Heart left ventricle (tissue), 16 donors: ENCODE measurements around the gene B4GALT2. TPM values are rescaled to one million over a fixed set of nuclear protein-coding genes. Genes with fewer than 3 reads are reported as not detected.

Experiments
- ATAC-seq, 4 donors: fragments of 200-7000 bp; cut with Tn5 transposase; one replicate each; pipeline ENCODE4 v1.9.1; 2020 to 2022; ENCODE audit warnings: moderate library complexity in 4 of 4, mild to moderate bottlenecking in 3 of 4, moderate number of reproducible peaks in 1 of 4
- DNase-seq, 5 donors: peaks; one replicate each; pipeline ENCODE4 v3.0.0-alpha.2; 2020
- H3K27ac ChIP-seq, 12 donors: fragments of 200-600 bp; sonication (generic) in 4 of 12; one replicate each; pipeline versions ENCODE4 v1.5.0 to v1.8.0; 2016 to 2022; ENCODE audit warnings: mild to moderate bottlenecking in 2 of 12
- H3K27me3 ChIP-seq, 9 donors: fragments of 200-600 bp; sonication (generic) in 2 of 9; one replicate each; pipeline versions ENCODE4 v1.5.1 to v1.8.0; 2016 to 2022; ENCODE audit warnings: mild to moderate bottlenecking in 3 of 9
- H3K36me3 ChIP-seq, 9 donors: fragments of 200-600 bp; sonication (generic) in 2 of 9; one replicate each; pipeline versions ENCODE4 v1.5.0 to v1.8.0; 2018 to 2022; ENCODE audit warnings: mild to moderate bottlenecking in 2 of 9
- H3K4me1 ChIP-seq, 12 donors: fragments of 200-600 bp; sonication (generic) in 4 of 12; one replicate each; pipeline versions ENCODE4 v1.5.0 to v1.8.0; 2016 to 2022; ENCODE audit warnings: mild to moderate bottlenecking in 3 of 12
- H3K4me3 ChIP-seq, 12 donors: fragments of 200-600 bp; sonication (generic) in 4 of 12; one replicate each; pipeline versions ENCODE4 v1.5.0 to v1.8.0; 2017 to 2022; ENCODE audit warnings: mild to moderate bottlenecking in 9 of 12, moderate library complexity in 4 of 12
- H3K9me3 ChIP-seq, 12 donors: fragments of 200-600 bp; sonication (generic) in 4 of 12; one replicate each; pipeline versions ENCODE4 v1.5.0 to v1.8.0; 2016 to 2022; ENCODE audit warnings: mild to moderate bottlenecking in 1 of 12
- POLR2A ChIP-seq, 2 donors: fragments of 450-650 bp; IDR thresholded peaks; one replicate each; pipeline ENCODE4 v1.6.1; 2017; ENCODE audit warnings: antibody characterized with exemption in 2 of 2, mild to moderate bottlenecking in 2 of 2, moderate library complexity in 2 of 2
- WGBS, 4 donors: extraction: QIAGEN DNeasy Blood & Tissue Kit in 2 of 4; methylation state at CpG; one replicate each; pipeline versions ENCODE4 v1.1.5 to v1.1.7; 2013 to 2018; 5-methylcytosine and 5-hydroxymethylcytosine counted together
- intact Hi-C, 10 donors: fragments of 100-400 bp; cut with DNase I; formaldehyde crosslinking; loops; one replicate each; pipeline versions ENCODE4 v1.11.1 to v1.14.2; 2022
- polyA plus RNA-seq, 2 donors: library from polyadenylated mRNA; stranded (reverse); fragments of 200-250 nt; gene quantifications; one replicate each; pipeline ENCODE4 v1.2.3, GENCODE V29; 2013
- total RNA-seq, 9 donors: library from RNA; depleted of rRNA in 2 of 9; stranded (reverse); fragments of >200 nt in 2 of 9; fragmentation: NEBNext Ultra II Directional in 3 of 9; extraction: Animal tissue kit (Norgen Biotek cat#: 25700) in 3 of 9; gene quantifications; one replicate each; pipeline versions ENCODE4 v1.1.0 to v1.2.4, GENCODE V29; 2016 to 2023
- TF ChIP-seq, protein P1 (sequence below), 12 donors: fragments of 200-600 bp; sonication (generic) in 4 of 12; IDR thresholded peaks; one replicate each; pipeline versions ENCODE4 v1.5.0 to v1.8.0; 2018 to 2022; ENCODE audit warnings: antibody characterized with exemption in 12 of 12, mild to moderate bottlenecking in 5 of 12
- donor health status: ischemic (EF 13 %, LVEDD 7.1; RV severe dilation, severe dysfunction).
- donor health status: healthy with polysubstance abuse.
- donor health status: DM: no; HTN: yes; CAD: no.
- donor health status: DM: no; HTN: no; CAD: no.
- donor health status: ischemic (EF 25% LVEDD 6.9; RV normal size, moderate dysfunction).
- donor health status: ischemic (EF 25% LVEDD 5.7; RV mildly dilated, moderate dysfunction).
- donor health status: healthy.
- donor health status: DM: yes; HTN: yes; CAD: no.
- donor health status: ischemic (EF 35%, LVEDD 5.7; RV mildly dilated, moderate dysfunction).
- donor health status: nonischemic (EF 11% LVEDD 7.7; RV severe dilation, severe dysfunction).
- donor health status: DM: yes; HTN: yes; CAD: no.
- donor health status: PGD.
- donor health status: ischemic (EF 29% LVEDD 5.4; RV normal size, mild dysfunction).
- donor health status: nonischemic (EF 23%, LVEDD 6.1; RV moderate dilation, normal function).

B4GALT2 gene
- total and polyA plus RNA-seq, 11 donors, result 26.8 to 65.7 (median 40.2) TPM

DNA sequence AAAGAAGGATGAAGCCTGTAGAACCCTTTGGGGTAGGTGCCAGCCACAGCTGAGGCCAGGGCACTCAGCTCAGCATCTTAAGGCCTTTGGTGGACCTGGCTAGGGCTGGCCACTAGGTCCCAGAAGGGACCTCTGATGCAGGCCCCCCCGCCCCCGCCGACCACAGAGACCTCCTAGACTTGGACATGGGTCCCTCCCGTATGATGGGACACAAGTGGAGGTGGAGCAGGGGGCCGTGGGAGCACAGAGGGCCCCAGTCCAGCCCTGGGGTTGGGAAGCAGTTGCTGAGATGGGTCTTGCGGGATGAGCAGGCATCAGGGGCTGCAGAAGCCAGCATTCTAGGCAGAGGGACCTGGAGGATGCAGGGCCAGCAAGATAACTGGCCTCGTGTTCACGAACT is 3.2 kb downstream of the B4GALT2 start:
- intact Hi-C loops, result no loop called here
- TF ChIP-seq, protein P1, sequence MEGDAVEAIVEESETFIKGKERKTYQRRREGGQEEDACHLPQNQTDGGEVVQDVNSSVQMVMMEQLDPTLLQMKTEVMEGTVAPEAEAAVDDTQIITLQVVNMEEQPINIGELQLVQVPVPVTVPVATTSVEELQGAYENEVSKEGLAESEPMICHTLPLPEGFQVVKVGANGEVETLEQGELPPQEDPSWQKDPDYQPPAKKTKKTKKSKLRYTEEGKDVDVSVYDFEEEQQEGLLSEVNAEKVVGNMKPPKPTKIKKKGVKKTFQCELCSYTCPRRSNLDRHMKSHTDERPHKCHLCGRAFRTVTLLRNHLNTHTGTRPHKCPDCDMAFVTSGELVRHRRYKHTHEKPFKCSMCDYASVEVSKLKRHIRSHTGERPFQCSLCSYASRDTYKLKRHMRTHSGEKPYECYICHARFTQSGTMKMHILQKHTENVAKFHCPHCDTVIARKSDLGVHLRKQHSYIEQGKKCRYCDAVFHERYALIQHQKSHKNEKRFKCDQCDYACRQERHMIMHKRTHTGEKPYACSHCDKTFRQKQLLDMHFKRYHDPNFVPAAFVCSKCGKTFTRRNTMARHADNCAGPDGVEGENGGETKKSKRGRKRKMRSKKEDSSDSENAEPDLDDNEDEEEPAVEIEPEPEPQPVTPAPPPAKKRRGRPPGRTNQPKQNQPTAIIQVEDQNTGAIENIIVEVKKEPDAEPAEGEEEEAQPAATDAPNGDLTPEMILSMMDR (IDR thresholded peaks at IDR 0.05), result no peak
- no peak for TF ChIP-seq POLR2A (IDR thresholded peaks at IDR 0.05)
- no peaks in the 10 kb centered on the region for H3K27me3 ChIP-seq
- H3K27ac ChIP-seq, result no peak overlapping the region
- peaks cover 0 to 24% (median 13%) of the 10 kb centered on the region in 9 donors for H3K36me3 ChIP-seq
- H3K4me1 ChIP-seq, result peaks cover 0 to 29% (median 21%) of the 10 kb centered on the region in 12 donors
- WGBS, 4 donors, result 91 to 97% (median 93%) methylated on average over 6 to 8 of the region's 8 CpGs
- ATAC-seq, result no peak
- DNase-seq, result no peak
- no peak overlapping the region for H3K4me3 ChIP-seq
- no peaks in the 10 kb centered on the region for H3K9me3 ChIP-seq

DNA sequence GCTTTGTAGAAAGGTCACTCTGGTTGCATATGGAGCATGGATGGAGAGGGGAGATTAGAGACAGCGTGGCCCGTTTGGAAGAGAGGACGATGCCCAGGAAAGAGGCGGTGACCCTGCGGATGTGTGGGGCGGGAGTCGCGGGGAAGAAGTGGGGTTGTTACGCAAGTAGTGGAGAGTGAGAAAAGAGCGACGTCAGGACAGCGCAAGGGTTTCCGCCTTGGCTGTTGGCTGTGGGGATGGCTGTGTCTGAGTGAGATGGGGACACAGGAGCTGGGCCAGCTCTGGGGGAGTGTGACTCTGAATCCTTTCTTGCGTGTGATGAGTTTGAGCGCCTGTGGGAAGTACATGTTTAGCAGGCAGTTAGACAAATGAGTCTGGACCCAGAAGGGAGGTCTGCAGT is 3.8 kb downstream of the B4GALT2 start:
- Histone ChIP-seq H3K9me3 (no peaks in the 10 kb centered on the region), H3K36me3 (peaks cover 0 to 20% (median 9%) of the 10 kb centered on the region in 9 donors), H3K4me1 (peaks cover 0 to 24% (median 17%) of the 10 kb centered on the region in 12 donors), H3K27me3 (no peaks in the 10 kb centered on the region), H3K27ac (no peak overlapping the region), H3K4me3 (no peak overlapping the region)
- ATAC-seq, result no peak
- WGBS, 4 donors, result 84 to 87% (median 86%) methylated on average over 15 of the region's 15 CpGs
- intact Hi-C loops, result no loop called here
- no peak for TF ChIP-seq POLR2A (IDR thresholded peaks at IDR 0.05)
- TF ChIP-seq, protein P1 (IDR thresholded peaks at IDR 0.05), result no peak
- no peak for DNase-seq

DNA sequence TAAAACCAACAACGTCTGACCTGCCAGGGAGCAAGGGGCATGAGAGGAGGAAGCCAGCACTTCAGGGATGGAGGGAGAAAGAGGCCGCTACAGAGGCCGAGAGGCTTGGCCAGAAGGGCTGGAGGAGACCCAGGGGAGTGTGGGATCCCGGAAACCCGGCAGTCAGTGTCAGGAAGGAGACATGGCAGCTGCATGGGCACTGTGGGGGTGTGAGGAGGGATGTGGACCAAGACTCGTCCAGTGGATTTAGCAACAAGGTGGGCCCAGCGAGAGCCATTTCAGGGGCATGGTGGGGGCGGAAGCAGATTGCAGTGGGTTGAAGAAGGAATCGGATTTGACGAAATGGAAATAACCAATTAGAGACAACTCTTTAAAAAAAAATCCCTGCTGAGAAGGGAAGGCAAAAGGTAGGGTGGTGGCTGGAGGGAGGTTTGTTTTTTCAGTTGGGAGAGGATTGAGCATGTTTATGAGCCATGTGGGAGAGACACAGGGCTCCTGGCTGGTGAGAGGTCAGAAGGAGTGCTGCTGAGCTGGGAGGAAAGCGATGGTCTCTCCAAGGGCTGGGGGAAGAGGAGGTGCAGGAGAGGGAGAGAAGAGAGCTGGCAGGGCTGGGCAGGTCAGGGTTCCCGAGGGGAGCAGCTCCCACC is 4.4 kb downstream of the B4GALT2 start:
- no peak for DNase-seq
- Histone ChIP-seq H3K27me3 (no peaks in the 10 kb centered on the region), H3K4me3 (no peak overlapping the region), H3K4me1 (peaks cover 0 to 19% (median 15%) of the 10 kb centered on the region in 12 donors), H3K9me3 (no peaks in the 10 kb centered on the region), H3K36me3 (peaks cover 0 to 17% (median 4%) of the 10 kb centered on the region in 9 donors), H3K27ac (no peak overlapping the region)
- intact Hi-C loops, result no loop called here
- no peak for ATAC-seq
- TF ChIP-seq, protein P1 (IDR thresholded peaks at IDR 0.05), result no peak
- TF ChIP-seq POLR2A (IDR thresholded peaks at IDR 0.05), result no peak
- WGBS, 4 donors, result 77 to 85% (median 80%) methylated on average over 12 of the region's 12 CpGs

DNA sequence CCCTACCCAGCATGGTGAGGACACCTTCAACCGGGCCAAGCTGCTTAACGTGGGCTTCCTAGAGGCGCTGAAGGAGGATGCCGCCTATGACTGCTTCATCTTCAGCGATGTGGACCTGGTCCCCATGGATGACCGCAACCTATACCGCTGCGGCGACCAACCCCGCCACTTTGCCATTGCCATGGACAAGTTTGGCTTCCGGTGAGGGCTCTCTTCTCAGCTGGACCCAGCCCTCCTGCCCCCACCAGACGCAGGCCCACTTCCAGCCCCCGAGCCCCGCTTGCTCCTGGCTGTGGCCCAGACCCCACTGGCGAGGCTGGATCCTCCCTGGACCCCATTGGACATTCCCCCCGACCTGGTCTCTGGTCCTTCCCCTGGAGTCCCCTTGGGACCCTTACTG is 5.8 kb downstream of the B4GALT2 start:
- ATAC-seq (no peak), DNase-seq (no peak)
- H3K4me3 ChIP-seq, result no peak overlapping the region
- H3K27ac ChIP-seq, result no peak overlapping the region
- no peaks in the 10 kb centered on the region for H3K9me3 ChIP-seq
- no peak for TF ChIP-seq POLR2A (IDR thresholded peaks at IDR 0.05)
- TF ChIP-seq, protein P1 (IDR thresholded peaks at IDR 0.05), result no peak
- WGBS, 4 donors, result 95 to 97% (median 96%) methylated on average over 10 to 16 of the region's 16 CpGs
- H3K36me3 ChIP-seq, result peaks cover 0 to 17% (median 4%) of the 10 kb centered on the region in 9 donors
- intact Hi-C loops, result no loop called here
- H3K27me3 ChIP-seq, result no peaks in the 10 kb centered on the region
- H3K4me1 ChIP-seq, result peaks cover 0 to 10% (median 6%) of the 10 kb centered on the region in 12 donors
